GM19193 (cell line): ENCODE data around the gene PLCG2.

Experiments
- POLR2A ChIP-seq: IDR thresholded peaks from 4 replicates; pipeline ENCODE4 v1.6.1; 2011; ENCODE audit not compliant: insufficient read depth, insufficient read length; ENCODE audit errors: extremely low read depth

PLCG2 gene

GRCh38 chr16:82005027-82005830, 226.1 kb downstream of the PLCG2 start:
- TF ChIP-seq POLR2A: no peak

GRCh38 chr16:82006036-82006435, 226.9 kb downstream of the PLCG2 start:
- no peak for TF ChIP-seq POLR2A

- TF ChIP-seq POLR2A: no peak
Observed at GRCh38 chr16:82007189-82007588, 228.1 kb downstream of the PLCG2 start.

- TF ChIP-seq POLR2A: no peak
Observed at GRCh38 chr16:82008957-82009592, 230.0 kb downstream of the PLCG2 start.

- TF ChIP-seq POLR2A: no peak
Observed at GRCh38 chr16:82010649-82011048, 231.6 kb downstream of the PLCG2 start.

DNA sequence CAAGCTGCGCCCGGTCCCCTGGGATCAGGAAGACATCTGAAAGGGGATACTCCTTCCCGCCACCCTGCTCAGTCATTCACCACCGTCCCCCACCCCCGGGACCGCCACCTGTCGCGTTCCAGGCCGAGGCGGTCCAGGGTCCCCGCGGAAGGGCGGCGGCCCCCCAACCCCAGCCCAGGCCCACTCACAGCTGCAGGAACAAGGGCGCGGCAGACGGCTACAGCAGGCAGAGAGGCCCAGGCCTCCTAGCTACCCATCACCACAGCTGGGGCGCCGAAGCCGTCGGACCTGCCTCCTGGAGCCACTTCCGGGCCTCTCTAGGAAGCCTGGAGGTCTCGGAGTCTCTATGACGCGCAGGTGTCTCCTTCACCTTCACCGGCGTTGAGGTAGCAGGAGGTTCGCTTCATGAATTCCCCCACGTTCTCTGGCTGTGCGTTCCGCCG, 232.1 kb downstream of the PLCG2 start, which contains the start of gene SDR42E1:
SDR42E1 (minus strand) TSS at position 272 of the 443 bp plus-strand sequence. CDS start 10,612 bp downstream, outside the sequence.
- TF ChIP-seq POLR2A: peak; percentile 62
